Measurements from ENCODE around the gene ATF4. TPM values are rescaled to one million over a fixed set of nuclear protein-coding genes. Genes with fewer than 3 reads are reported as not detected.

Gene ATF4
- total and polyA plus RNA-seq, 2 of the 13 experiments (the other 11 are each of a cell fraction or from before 2014, with no cell fraction given): 486 to 1,297 TPM

GRCh38 chr22:39532215-39533073, 12.1 kb downstream of the ATF4 start, which contains the start of gene RPS19BP1 (continued):
- TF ChIP-seq MTERF4 (CRISPR knock-in tag; IDR thresholded peaks at IDR 0.05) (peak; percentile 77), ZNF205 (CRISPR knock-in tag; IDR thresholded peaks at IDR 0.05) (no peak), ETV5 (CRISPR knock-in tag; IDR thresholded peaks at IDR 0.05; ENCODE audit: borderline replicate concordance) (peak; percentile 94), ARNTL (CRISPR knock-in tag; IDR thresholded peaks at IDR 0.05) (peak; percentile 71; the same call in 1 of the 2 replicates), KDM3A (CRISPR knock-in tag; IDR thresholded peaks at IDR 0.05; ENCODE audit: low read depth) (0 out of 2 replicates have a peak, but pooled peaks have one; percentile 79), ZNF383 (CRISPR knock-in tag; IDR thresholded peaks at IDR 0.05; ENCODE audit: borderline replicate concordance) (no peak), ZNF512 (CRISPR knock-in tag; IDR thresholded peaks at IDR 0.05) (no peak), ZNF556 (CRISPR knock-in tag; IDR thresholded peaks at IDR 0.05; ENCODE audit: borderline replicate concordance) (no peak), POGK (CRISPR knock-in tag; conservative IDR thresholded peaks at IDR 0.05) (peak; percentile 66; the same call in 1 of the 2 replicates), NR2F2 (IDR thresholded peaks at IDR 0.05; ENCODE audit: borderline replicate concordance, low read depth) (no peak), ZNF629 (CRISPR knock-in tag; conservative IDR thresholded peaks at IDR 0.05) (0 out of 2 replicates have a peak, but pooled peaks have one; percentile 16), ARHGAP35 (CRISPR knock-in tag; IDR thresholded peaks at IDR 0.05; ENCODE audit: borderline replicate concordance) (peak; percentile 22; the same call in 1 of the 2 replicates), HDAC2 (CRISPR knock-in tag; IDR thresholded peaks at IDR 0.05) (0 out of 2 replicates have a peak, but pooled peaks have one; percentile 33), TFDP2 (CRISPR knock-in tag; IDR thresholded peaks at IDR 0.05) (peak; percentile 83), MTF1 (CRISPR knock-in tag; IDR thresholded peaks at IDR 0.05) (no peak), MXD3 (CRISPR knock-in tag; IDR thresholded peaks at IDR 0.05) (0 out of 2 replicates have a peak, but pooled peaks have one; percentile 71), TCF7L2 (IDR thresholded peaks at IDR 0.05; ENCODE audit: low read depth, low read length) (no peak), GTF2F1 (IDR thresholded peaks at IDR 0.05; ENCODE audit: low read length) (no peak), ZNF572 (CRISPR knock-in tag; IDR thresholded peaks at IDR 0.05) (peak; percentile 93), ZNF280D (CRISPR knock-in tag; IDR thresholded peaks at IDR 0.05) (no peak)

Measured in HepG2 (cell line).